Stimulated activated CD4-positive, alpha-beta T cell treated with anti-CD3 and anti-CD28 coated beads, Interleukin-4, amount 100 ng/mL, for 24 hours (primary cell): ENCODE measurements around the gene NLK.
"Not testable (repeated sequence)": the region's sequence is repeated elsewhere in the genome, so short reads cannot be mapped to it uniquely, and the experiment has no call there.

Experiments
- DNase-seq: peaks from one replicate; pipeline ENCODE4 v3.0.0-alpha.2; 2020

Gene NLK

GRCh38 chr17:28166478-28166877 lies 124.0 kb downstream of the NLK start:
- no peak for DNase-seq

GRCh38 chr17:28169621-28170349 lies 127.3 kb downstream of the NLK start:
- DNase-seq: no peak

GRCh38 chr17:28170771-28171170 lies 128.3 kb downstream of the NLK start:
- no peak for DNase-seq

- no peak for DNase-seq
These were observed 130.6 kb downstream of the NLK start for GRCh38 chr17:28173031-28173561.

GRCh38 chr17:28173801-28174200 lies 131.3 kb downstream of the NLK start:
- DNase-seq: no peak

GRCh38 chr17:28174352-28175046 lies 132.0 kb downstream of the NLK start:
- DNase-seq: peak; percentile 24

- DNase-seq: no peak
These were observed 134.9 kb downstream of the NLK start for GRCh38 chr17:28177351-28177750.

GRCh38 chr17:28178800-28179199 lies 136.3 kb downstream of the NLK start:
- no peak for DNase-seq

GRCh38 chr17:28180449-28180848 lies 138.0 kb downstream of the NLK start:
- DNase-seq: no peak

GRCh38 chr17:28181568-28181967 lies 139.1 kb downstream of the NLK start:
- no peak for DNase-seq

- DNase-seq: no peak
These were observed 140.1 kb downstream of the NLK start for GRCh38 chr17:28182559-28182958.

GRCh38 chr17:28185658-28186057 lies 143.2 kb downstream of the NLK start:
- DNase-seq: no peak

- DNase-seq: not testable (repeated sequence)
These were observed 144.0 kb downstream of the NLK start for GRCh38 chr17:28186472-28186871.

GRCh38 chr17:28187931-28188330 lies 145.5 kb downstream of the NLK start:
- DNase-seq: no peak

GRCh38 chr17:28188841-28189263 lies 146.4 kb downstream of the NLK start:
- no peak for DNase-seq

- DNase-seq: no peak
These were observed 147.2 kb downstream of the NLK start for GRCh38 chr17:28189667-28190066.

GRCh38 chr17:28191018-28191417 lies 148.5 kb downstream of the NLK start:
- DNase-seq: no peak

- DNase-seq: no peak
These were observed 150.8 kb downstream of the NLK start for GRCh38 chr17:28193241-28193640.

GRCh38 chr17:28194382-28194781 lies 151.9 kb downstream of the NLK start:
- no peak for DNase-seq

GRCh38 chr17:28196636-28197035 lies 154.2 kb downstream of the NLK start:
- no peak for DNase-seq

GRCh38 chr17:28199115-28199514 lies 156.6 kb downstream of the NLK start:
- DNase-seq: no peak

- DNase-seq: no peak
These were observed 157.3 kb downstream of the NLK start for GRCh38 chr17:28199728-28200127.

- DNase-seq: no peak
These were observed 158.8 kb downstream of the NLK start for GRCh38 chr17:28201315-28201714.

GRCh38 chr17:28204244-28204643 lies 161.8 kb downstream of the NLK start:
- no peak for DNase-seq
